8988T (cell line): ENCODE measurements around the gene FFAR3.

ENCODE experiments used
- DNase-seq: peaks from one replicate; pipeline ENCODE4 v3.0.0; 2011

Gene FFAR3

DNA sequence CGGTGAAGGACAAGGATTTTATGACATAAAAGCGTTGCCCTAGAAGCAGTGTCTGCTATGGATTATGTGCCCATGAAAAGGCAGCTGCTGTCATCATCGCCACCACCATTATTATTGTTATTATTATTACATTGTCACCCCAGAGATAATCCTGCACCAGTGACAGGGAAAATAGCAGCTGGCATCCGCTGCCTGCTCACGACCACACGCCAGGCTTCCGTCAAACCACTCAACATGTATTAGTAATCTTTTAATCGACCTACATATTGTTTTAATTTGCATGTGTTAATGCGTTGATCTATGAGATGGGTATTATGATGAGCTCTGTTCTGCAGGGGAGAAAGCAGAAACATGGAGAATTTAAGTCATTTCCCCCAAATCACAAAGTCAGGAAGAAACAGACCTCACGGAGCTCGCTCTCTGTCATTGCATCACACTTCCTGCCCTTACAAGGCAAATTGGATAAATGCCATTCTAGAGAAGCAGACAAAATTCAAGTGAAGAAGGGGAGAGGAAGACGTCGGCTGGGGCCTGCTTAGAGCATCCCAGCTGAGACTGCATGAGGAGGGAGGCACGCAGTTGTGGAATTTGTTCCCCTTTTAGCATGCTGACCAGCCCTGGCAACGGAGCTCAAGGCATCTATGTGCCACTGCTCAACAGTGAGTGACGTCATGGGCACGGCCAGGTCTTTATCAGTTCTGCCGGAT lies at the start of gene FFAR3:
Gene FFAR3, plus strand, starts transcription at position 594 of the 707 bp plus-strand sequence. CDS start 431 bp downstream, outside the sequence.
- no peak for DNase-seq

DNA sequence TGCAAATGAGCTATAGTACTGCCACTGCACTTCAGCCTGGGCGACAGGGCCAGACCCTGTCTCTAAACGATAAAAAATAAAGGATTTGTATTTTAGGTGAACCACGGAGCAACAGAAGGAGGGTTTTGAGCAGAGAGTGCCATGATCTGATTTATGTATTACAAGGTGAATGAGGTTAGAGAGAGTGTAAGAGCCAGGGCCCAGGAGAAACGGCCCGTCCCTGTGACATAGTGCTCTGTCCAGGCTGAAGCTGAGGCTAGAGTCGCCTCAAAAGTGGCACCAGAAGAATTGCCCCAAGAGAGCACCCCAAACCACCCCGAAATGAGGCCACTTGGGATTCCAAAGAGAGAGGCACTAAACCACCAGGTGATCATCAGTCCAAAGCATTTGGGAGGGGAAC lies 49.4 kb upstream of the FFAR3 start:
- DNase-seq, result no peak

GRCh38 chr19:35309481-35310279 lies 48.6 kb upstream of the FFAR3 start:
- no peak for DNase-seq

- DNase-seq, result no peak
Measured at GRCh38 chr19:35310331-35310730, 47.9 kb upstream of the FFAR3 start.

DNA sequence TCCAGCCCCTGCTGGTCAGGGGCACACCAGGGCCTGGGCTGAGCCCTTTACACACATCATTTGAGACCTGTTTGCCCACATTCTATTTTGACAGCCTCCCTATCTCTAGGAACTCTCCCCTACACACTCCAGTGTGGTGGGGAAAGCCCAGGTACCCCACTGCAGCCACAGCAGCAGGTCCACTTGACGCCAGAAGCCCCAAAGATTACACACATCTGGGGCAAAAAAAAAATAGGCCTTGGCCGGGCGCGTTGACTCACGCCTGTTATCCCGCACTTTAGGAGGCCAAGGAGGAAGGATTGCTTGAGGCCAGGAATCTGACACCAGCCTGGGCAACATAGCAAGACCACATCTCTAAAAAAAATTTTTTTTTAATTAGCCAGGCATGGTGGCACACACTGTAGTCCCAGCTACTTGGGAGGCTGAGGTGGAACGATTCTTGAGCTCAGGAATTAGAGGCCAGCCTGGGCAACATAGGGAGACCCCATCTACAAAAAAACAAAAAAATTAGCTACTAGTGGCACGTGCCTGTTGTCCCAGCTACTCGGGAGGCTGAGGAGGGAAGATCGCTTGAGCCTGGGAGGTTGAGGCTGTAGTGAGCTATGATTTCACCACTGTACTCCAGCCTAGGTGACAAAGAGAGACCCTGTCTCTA lies 47.3 kb upstream of the FFAR3 start:
- no peak for DNase-seq

DNA sequence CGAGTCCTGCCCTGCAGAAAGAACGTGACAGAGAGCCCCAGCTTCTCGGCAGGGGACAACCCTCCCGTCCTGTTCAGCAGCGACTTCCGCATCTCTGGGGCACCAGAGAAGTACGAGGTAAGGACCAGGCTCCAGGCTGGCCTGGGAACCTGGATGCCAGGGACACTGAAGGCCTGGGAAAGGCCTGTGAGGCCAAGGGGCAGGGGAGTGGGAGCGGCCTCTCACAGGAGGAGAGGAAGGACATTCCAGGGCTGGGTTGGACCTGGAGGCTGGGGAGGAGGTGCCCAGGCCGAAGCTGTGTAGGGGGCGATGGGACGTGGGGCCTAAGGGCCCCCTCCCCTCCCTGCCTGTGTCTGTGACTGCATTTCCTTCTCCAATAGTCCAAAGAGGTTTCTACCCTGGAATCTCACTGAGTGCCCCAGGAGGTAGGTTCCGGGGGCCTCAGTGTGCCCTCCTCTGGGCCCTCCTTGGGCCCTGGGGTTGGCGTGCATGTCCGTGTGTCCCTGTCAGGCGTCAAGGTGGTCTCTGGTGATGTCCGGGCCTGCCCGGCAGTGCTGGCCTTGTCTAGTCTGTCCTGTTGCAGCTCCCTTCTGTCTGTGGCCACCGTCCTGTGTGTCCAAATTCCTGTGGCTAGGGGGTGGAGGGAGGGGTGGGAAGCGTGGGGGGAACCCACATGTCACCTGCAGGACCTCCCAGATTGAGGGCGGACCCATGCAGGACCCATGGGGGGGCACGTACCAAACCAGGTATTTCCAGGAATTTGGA lies 46.2 kb upstream of the FFAR3 start:
- no peak for DNase-seq

DNA sequence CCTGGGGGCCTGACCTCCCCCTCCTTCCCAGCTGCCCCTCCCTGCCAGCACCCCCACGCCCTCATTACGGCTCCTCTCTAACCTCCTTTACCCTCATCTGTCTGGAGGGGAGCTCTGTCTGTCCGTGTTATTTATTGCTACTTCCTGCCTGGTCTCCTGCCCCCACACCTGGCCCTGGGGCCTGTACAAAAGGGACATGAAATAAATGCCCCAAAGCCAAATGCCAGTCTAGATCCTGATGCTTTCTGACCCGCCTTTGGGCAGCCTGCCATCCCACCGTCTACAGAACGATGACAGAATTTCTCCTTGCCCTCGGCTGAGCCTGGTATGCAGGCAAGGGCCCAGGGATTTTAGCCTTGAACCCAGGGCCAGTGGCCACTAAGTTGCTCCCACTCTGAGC lies 44.7 kb upstream of the FFAR3 start:
- no peak for DNase-seq

DNA sequence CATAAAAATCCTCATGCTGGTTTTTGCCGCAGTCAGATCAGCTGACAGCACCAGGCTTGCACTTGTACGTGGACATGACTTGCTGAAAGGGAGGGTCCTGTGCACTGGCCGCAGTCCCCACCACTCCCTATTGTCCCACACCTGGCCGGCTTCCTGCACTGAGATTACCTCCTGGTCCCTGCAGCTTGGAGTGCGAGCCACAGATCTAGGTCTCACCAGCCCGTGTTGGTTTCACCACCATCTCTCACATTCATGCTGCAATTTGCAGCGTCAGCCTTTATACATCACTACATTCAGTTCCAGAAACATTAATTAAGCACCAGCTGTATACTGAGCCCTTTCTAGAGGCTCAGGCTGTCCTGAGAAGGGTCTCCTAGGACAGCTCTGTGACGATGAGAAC lies 44.2 kb upstream of the FFAR3 start:
- no peak for DNase-seq

- no peak for DNase-seq
Measured at GRCh38 chr19:35314858-35315470, 43.3 kb upstream of the FFAR3 start.

- DNase-seq, result no peak
Measured at GRCh38 chr19:35315883-35316282, 42.4 kb upstream of the FFAR3 start.

DNA sequence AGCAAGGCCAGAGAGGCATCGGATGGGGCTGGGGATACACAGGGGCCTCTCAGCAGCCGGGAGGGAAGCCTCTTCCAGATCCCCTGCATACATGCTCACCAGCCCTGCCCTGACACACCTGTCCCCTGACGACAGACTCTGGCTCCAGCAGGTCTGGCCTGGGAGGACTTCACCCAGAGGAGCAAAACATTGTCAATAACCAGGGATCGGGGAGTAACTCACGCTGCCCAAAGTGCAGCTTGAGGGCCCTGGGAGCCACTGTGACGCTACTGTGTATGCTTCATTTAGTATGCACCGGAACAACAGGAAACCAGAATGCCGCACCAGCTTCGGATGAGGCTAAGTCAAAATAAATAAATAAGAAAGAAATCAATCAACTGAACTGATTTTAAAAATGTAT lies 41.7 kb upstream of the FFAR3 start:
- no peak for DNase-seq

DNA sequence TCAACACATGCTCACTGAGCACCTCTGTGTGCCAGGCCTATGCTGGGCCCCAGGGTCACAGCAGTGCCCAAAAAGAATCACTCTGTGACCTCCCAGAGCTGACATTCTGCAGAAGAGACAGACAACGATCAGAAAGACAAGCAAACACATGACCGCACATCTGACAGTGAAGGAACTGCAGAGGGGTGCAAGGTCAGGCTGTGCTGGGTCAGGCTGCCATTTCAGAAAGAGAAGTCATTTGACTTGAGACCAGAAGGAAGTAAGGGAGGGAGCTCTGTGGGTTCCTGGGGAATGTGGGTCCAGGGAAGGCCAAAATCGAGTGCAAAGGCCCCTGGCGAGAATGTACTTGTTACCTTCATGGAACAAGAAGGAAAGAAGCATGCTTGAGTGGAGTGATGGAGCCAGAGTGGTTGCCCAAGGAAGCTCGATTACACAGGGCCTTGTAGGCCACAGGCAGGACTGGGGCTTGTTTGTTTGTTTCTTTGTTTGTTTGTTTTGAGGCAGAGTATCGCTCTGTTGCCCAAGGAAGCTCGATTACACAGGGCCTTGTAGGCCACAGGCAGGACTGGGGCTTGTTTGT lies 40.7 kb upstream of the FFAR3 start:
- DNase-seq, result no peak

- DNase-seq, result no peak
Measured at GRCh38 chr19:35318679-35319448, 39.4 kb upstream of the FFAR3 start.

DNA sequence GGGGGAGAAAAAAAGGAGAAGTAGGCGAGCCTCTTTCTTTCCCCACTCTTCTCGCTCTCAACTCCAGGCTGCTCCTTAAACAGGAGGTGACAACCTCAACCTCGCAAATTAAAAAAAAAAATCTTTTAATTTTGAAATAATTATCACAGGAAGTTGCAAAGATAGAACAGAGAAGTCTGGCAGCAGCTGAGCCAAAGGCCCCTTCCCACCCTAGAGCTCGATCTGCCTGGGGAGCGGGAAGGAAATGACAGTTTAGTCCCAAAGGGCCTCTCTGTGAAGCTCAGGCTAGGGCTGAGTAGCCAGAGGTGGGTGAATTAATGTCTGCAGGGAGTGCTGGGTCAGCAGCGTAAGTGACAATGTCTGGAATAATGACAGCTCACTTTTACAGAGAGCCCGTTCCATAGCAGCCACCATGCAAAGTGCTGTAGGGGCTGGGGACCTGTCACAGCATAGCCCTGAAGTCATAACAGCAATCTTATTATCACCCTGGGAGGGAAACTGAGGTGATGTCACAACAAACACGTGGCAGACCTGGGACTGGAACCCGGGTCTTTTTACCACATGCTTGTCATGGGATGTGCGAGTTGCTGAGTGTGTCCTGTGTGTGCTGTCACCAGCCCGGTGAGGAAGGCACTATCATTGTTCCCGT lies 38.1 kb upstream of the FFAR3 start:
- DNase-seq, result no peak

DNA sequence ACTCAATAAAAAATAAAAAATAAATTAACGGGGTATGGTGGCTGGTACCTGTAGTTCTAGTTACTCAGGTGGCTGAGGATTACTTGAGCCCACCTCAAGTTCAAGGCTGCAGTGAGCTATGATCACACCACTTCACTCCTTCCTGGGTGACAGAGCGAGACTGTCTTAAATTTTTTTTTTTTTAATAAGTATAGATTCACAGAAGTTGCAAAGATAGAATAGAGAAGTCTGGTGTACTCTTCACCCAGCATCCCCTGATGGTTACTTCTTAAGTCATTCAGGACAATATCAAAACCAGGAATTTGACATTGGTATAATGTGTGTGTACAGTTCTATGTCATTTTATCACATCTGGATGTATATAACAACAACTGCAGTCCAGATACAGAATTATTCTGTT lies 37.0 kb upstream of the FFAR3 start:
- no peak for DNase-seq

GRCh38 chr19:35322014-35322413 lies 36.2 kb upstream of the FFAR3 start:
- no peak for DNase-seq

DNA sequence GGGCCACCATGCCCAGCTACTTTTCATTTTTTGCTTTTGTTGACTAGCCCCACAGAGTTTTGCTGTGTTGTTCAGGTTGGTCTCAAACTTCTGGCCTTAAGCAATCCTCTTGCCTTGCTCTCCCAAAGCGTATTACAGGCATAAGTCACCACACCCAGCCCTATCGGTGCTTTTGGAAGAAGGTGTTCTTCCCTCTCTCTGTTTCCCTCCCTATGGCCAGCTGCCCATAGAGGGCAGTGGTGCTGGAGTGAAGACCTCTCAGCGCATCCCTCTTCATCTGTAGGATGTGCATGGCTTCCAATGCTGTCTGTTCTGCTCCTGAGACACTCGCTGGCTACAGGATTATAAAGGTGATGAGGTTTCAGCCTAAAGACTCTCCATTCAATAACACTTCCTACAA lies 30.6 kb upstream of the FFAR3 start:
- no peak for DNase-seq

DNA sequence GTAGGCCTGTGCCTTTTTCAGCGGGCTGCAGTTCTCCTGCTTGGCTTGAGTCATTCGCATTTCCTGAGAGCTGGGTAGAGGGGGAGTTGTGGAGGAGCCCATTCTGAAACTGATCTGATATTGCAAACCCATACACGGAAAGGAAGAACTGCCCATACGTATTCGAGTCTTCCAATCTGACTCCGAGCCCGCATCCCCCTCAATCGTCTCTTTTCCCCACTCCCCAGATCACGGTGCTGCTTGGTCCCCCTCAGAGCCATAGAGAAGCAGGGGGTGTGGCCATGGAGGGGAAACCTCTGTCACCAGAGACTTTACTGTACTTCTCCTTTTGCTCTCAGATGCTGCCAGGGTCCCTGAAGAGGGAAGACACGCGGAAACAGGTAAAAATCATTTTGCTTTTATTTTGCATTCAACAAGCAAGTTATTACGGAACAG lies 29.4 kb upstream of the FFAR3 start, which contains the start of gene CD22:
Gene CD22, plus strand, starts transcription at position 337 of the 435 bp plus-strand sequence. CDS start 2,854 bp downstream, outside the sequence.
- no peak for DNase-seq

DNA sequence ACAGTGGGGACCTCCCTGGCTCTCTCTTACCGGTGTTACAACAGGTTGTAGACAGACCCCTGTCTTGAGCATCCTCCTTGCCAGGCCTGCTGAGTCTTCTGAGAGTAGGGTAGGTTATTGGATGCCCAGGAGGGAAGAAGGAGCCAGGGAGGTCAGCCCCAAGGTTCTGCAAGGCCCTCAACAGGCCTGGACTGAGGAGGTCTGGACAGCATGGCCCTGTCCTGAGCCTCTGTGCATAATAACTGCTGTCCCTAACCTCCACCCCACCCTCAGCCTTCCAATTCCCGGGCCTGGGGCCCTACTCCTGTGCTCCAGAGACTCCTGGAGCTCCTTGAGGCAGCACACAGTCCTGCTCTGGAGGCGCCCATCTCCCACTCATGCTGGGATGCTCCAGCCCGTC lies 28.9 kb upstream of the FFAR3 start:
- no peak for DNase-seq

DNA sequence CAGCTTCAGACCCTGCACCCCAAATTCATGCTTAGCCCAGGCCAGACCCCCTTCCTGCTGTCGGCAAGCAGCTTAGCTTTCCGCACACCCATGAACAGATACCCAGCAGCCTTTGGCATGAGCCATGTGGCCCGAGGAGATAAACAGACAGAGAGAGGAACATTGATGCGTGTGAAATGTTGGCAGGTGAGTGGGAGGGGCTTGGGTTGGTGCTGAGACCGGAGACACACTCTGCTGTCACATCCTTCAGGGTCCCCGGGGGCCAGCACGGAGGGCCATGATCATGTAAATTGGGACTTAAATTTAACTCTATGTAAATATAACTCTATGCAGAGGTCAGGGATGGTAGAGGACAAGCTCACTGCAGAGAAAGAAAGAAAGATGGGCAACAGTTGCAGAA lies 27.8 kb upstream of the FFAR3 start:
- DNase-seq, result no peak
